IMR-90 (cell line): ENCODE results near the gene APOA4.

ENCODE experiments used
- BHLHE40 ChIP-seq: fragments of 150-350 bp; IDR thresholded peaks from 2 replicates; pipeline ENCODE4 v1.6.1; 2016; ENCODE audit warnings: mild to moderate bottlenecking, low read depth, low read length
- CHD1 ChIP-seq: IDR thresholded peaks from 2 replicates; pipeline ENCODE4 v1.6.1; 2012; ENCODE audit warnings: low read depth, low read length, improper control_type of control experiment
- MAFK ChIP-seq: IDR thresholded peaks from 2 replicates; pipeline ENCODE4 v1.6.1; 2012; ENCODE audit warnings: low read depth, low read length, improper control_type of control experiment
- MXI1 ChIP-seq: IDR thresholded peaks from 2 replicates; pipeline ENCODE4 v1.6.1; 2012; ENCODE audit warnings: low read depth, mild to moderate bottlenecking, low read length, moderate library complexity, borderline replicate concordance
- POLR2A ChIP-seq: IDR thresholded peaks from 2 replicates; pipeline ENCODE4 v1.6.1; 2012; ENCODE audit warnings: mild to moderate bottlenecking, low read depth, low read length
- RAD21 ChIP-seq: IDR thresholded peaks from 2 replicates; pipeline ENCODE4 v1.6.1; 2012; ENCODE audit warnings: low read length, improper control_type of control experiment
- RCOR1 ChIP-seq: IDR thresholded peaks from 2 replicates; pipeline ENCODE4 v1.6.1; 2012; ENCODE audit warnings: mild to moderate bottlenecking, low read length, improper control_type of control experiment; ENCODE audit not compliant: insufficient replicate concordance
- TF ChIP-seq, protein P1 (sequence below): conservative IDR thresholded peaks from 2 replicates; pipeline ENCODE4 v1.5.1; 2012; ENCODE audit warnings: mild to moderate bottlenecking, low read depth, low read length, improper control_type of control experiment
- TF ChIP-seq, protein P2 (sequence below): fragments of 150-350 bp; IDR thresholded peaks from 2 replicates; pipeline ENCODE4 v1.6.1; 2016; ENCODE audit warnings: low read depth, mild to moderate bottlenecking, low read length, moderate library complexity, borderline replicate concordance

DNA sequence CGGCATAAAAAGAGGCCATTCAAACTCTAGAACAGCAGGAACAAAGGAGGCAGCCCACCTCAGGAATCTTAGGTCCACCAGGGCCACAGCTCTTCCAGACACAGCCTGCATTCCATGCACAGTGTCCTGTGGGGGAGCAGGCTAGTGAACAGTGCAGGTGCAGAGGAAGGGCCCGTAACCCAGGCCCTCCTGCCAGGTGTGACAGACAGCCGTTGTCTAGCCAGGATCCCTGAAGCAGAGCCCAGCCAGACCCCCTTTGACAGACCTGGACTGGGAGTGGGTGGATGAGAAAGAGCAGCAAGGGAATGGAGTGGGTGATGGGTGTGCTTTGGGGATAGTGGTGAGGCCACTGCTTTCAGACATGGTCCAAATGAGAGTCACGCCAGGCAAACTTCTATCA, 34.1 kb downstream of the APOA4 start:
- TF ChIP-seq, protein P1, sequence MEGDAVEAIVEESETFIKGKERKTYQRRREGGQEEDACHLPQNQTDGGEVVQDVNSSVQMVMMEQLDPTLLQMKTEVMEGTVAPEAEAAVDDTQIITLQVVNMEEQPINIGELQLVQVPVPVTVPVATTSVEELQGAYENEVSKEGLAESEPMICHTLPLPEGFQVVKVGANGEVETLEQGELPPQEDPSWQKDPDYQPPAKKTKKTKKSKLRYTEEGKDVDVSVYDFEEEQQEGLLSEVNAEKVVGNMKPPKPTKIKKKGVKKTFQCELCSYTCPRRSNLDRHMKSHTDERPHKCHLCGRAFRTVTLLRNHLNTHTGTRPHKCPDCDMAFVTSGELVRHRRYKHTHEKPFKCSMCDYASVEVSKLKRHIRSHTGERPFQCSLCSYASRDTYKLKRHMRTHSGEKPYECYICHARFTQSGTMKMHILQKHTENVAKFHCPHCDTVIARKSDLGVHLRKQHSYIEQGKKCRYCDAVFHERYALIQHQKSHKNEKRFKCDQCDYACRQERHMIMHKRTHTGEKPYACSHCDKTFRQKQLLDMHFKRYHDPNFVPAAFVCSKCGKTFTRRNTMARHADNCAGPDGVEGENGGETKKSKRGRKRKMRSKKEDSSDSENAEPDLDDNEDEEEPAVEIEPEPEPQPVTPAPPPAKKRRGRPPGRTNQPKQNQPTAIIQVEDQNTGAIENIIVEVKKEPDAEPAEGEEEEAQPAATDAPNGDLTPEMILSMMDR, result no peak
- no peak for TF ChIP-seq POLR2A
- TF ChIP-seq, protein P2, sequence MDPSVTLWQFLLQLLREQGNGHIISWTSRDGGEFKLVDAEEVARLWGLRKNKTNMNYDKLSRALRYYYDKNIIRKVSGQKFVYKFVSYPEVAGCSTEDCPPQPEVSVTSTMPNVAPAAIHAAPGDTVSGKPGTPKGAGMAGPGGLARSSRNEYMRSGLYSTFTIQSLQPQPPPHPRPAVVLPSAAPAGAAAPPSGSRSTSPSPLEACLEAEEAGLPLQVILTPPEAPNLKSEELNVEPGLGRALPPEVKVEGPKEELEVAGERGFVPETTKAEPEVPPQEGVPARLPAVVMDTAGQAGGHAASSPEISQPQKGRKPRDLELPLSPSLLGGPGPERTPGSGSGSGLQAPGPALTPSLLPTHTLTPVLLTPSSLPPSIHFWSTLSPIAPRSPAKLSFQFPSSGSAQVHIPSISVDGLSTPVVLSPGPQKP, result no peak
- no peak for TF ChIP-seq RAD21
- TF ChIP-seq RCOR1, result no peak
- TF ChIP-seq MXI1, result no peak
- no peak for TF ChIP-seq CHD1
- no peak for TF ChIP-seq MAFK
- no peak for TF ChIP-seq BHLHE40
